Measurements from ENCODE around the gene ESYT1. TPM values are rescaled to one million over a fixed set of nuclear protein-coding genes. Genes with fewer than 3 reads are reported as not detected.

ESYT1 gene
- total and polyA plus RNA-seq, 2 donors (not counting 3 experiments of a cell fraction or from before 2014, with no cell fraction given) = 161 to 234 TPM

DNA sequence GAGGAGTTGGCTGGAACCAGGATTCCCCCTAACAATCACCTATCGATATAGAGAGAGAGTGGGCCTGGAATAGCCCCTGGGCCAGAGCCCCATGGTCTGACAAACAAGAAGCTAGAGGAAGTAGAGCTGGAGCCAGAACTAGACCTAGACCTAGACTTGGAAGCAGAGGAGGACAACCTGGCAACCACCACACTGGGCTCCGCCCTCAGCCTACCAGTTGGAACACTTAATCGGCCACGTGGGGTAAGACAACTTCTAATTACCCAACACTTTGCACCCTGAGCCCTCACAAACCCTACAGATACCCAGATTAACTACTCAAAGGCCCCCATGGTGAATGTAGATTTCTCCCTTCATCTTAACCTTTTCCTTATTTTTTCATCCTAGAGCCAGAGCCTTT, 28.3 kb upstream of the ESYT1 start:
- no peak for FAIRE-seq
- H3K79me2 ChIP-seq (ENCODE audit: control insufficient read depth, insufficient read depth, low read length) = peaks cover 4% of the 10 kb centered on the region
- peaks cover 15 to 19% of the 10 kb centered on the region in 2 experiments for H3K27me3 ChIP-seq (ENCODE audit: control insufficient read depth in 2 of 2, insufficient read depth in 2 of 2, low read length in 2 of 2)
- ChIA-PET POLR2A (no interaction called here), CTCF (interaction anchor here (0.7 to 1.1 kb wide), 3 partner anchors 14 to 21 kb away, joined by 3 to 4 read pairs (median 3); no protein-coding TSS in a partner anchor)
- intact Hi-C loops (cut with micrococcal nuclease) (no loop called here), dilution Hi-C loops (cut with MboI; ENCODE audit: extremely low pct_ligation_motif_present, low sequenced_read_pairs) (no loop called here)
- H3K27ac ChIP-seq (ENCODE audit: insufficient read depth, low read depth, low read length) = no peak overlapping the region
- H4K20me1 ChIP-seq (replicated peaks; ENCODE audit: control insufficient read depth, extremely low read depth, insufficient read depth, low read length) = no peaks in the 10 kb centered on the region
- peaks cover 30% of the 10 kb centered on the region for H3K4me1 ChIP-seq (ENCODE audit: control insufficient read depth, extremely low read depth, insufficient read depth, low read length)
- no peak overlapping the region for H3K9ac ChIP-seq (replicated peaks; ENCODE audit: extremely low read depth, insufficient read depth, low read length)
- H3K9me1 ChIP-seq (replicated peaks; ENCODE audit: control insufficient read depth, extremely low read depth, insufficient read depth, low read length) = no peaks in the 10 kb centered on the region
- no peaks in the 10 kb centered on the region for H3K36me3 ChIP-seq (ENCODE audit: control insufficient read depth in 2 of 2, extremely low read depth in 1 of 2, insufficient read depth in 2 of 2, low read length in 2 of 2)
- no TSS peak for BruUV-seq (replicated peaks)
- TF ChIP-seq MYC (IDR thresholded peaks at IDR 0.05; ENCODE audit: low read depth, low read length) (no peak), POLR2A (IDR thresholded peaks at IDR 0.05; ENCODE audit: low read depth, low read length) (no peak), JUN (IDR thresholded peaks at IDR 0.05; ENCODE audit: borderline replicate concordance, insufficient read depth, insufficient read length, low read depth) (no peak), FOS (IDR thresholded peaks at IDR 0.05; ENCODE audit: borderline replicate concordance, insufficient read depth, low read length) (no peak), POLR2AphosphoS5 (IDR thresholded peaks at IDR 0.05; ENCODE audit: insufficient read depth, low read depth, low read length) (no peak), EZH2 (IDR thresholded peaks at IDR 0.05; ENCODE audit: borderline replicate concordance, low read depth, low read length, severe bottlenecking) (no peak), GATA2 (IDR thresholded peaks at IDR 0.05; ENCODE audit: insufficient read depth, insufficient read length, low read depth, low read length) (no peak)
- TF ChIP-seq, protein P1, sequence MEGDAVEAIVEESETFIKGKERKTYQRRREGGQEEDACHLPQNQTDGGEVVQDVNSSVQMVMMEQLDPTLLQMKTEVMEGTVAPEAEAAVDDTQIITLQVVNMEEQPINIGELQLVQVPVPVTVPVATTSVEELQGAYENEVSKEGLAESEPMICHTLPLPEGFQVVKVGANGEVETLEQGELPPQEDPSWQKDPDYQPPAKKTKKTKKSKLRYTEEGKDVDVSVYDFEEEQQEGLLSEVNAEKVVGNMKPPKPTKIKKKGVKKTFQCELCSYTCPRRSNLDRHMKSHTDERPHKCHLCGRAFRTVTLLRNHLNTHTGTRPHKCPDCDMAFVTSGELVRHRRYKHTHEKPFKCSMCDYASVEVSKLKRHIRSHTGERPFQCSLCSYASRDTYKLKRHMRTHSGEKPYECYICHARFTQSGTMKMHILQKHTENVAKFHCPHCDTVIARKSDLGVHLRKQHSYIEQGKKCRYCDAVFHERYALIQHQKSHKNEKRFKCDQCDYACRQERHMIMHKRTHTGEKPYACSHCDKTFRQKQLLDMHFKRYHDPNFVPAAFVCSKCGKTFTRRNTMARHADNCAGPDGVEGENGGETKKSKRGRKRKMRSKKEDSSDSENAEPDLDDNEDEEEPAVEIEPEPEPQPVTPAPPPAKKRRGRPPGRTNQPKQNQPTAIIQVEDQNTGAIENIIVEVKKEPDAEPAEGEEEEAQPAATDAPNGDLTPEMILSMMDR (IDR thresholded peaks at IDR 0.05; ENCODE audit: extremely low read depth in 1 of 2, insufficient read depth in 1 of 2, low read depth in 1 of 2, low read length in 2 of 2) = no peak
- TF ChIP-seq, protein P2, sequence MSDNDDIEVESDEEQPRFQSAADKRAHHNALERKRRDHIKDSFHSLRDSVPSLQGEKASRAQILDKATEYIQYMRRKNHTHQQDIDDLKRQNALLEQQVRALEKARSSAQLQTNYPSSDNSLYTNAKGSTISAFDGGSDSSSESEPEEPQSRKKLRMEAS (IDR thresholded peaks at IDR 0.05; ENCODE audit: insufficient read depth, insufficient read length) = no peak
- no peak overlapping the region for H3K4me3 ChIP-seq (replicated peaks in 1 of 3; ENCODE audit: insufficient read depth in 1 of 3, low read depth in 1 of 3, low read length in 3 of 3)
- no peak overlapping the region for H3K4me2 ChIP-seq (ENCODE audit: insufficient read depth, low read length)
- DNase-seq (ENCODE audit: low read depth, low spot score) = no peak
- H3K9me3 ChIP-seq (replicated peaks; ENCODE audit: control insufficient read depth, insufficient read depth, low read length) = no peaks in the 10 kb centered on the region
- H2AFZ ChIP-seq (ENCODE audit: low read depth, low read length) = no peak overlapping the region
